ENCODE results near the gene VRTN.

VRTN gene

GRCh38 chr14:74308695-74309094 is 39.6 kb upstream of the VRTN start:
- Histone ChIP-seq H3K27me3 (no peaks in the 10 kb centered on the region), H3K4me3 (no peak overlapping the region), H3K4me1 (peaks cover 0 to 3% (median 0%) of the 10 kb centered on the region in 4 donors), H3K27ac (no peak overlapping the region), H3K9me3 (no peaks in the 10 kb centered on the region), H3K36me3 (no peaks in the 10 kb centered on the region)
- intact Hi-C loops (cut with DNase I; ENCODE audit: low total_unique reads) = no loop called here
- DNase-seq = no peak
- no peak for TF ChIP-seq CTCF (IDR thresholded peaks at IDR 0.05)

GRCh38 chr14:74309125-74310022 is 38.9 kb upstream of the VRTN start:
- no peak for TF ChIP-seq CTCF (IDR thresholded peaks at IDR 0.05)
- no peaks in the 10 kb centered on the region for H3K9me3 ChIP-seq
- no peaks in the 10 kb centered on the region for H3K27me3 ChIP-seq

GRCh38 chr14:74312161-74312560 is 36.1 kb upstream of the VRTN start:
- Histone ChIP-seq H3K36me3 (no peaks in the 10 kb centered on the region), H3K27ac (no peak overlapping the region), H3K27me3 (peaks cover 0 to 2% of the 10 kb centered on the region in 2 donors), H3K4me1 (no peaks in the 10 kb centered on the region), H3K4me3 (no peak overlapping the region), H3K9me3 (no peaks in the 10 kb centered on the region)
- intact Hi-C loops (cut with DNase I; ENCODE audit: low total_unique reads) = no loop called here
- no peak for TF ChIP-seq CTCF (IDR thresholded peaks at IDR 0.05)
- DNase-seq = no peak

More at GRCh38 chr14:74309125-74310022, 38.9 kb upstream of the VRTN start:
- Histone ChIP-seq H3K27ac (no peak overlapping the region), H3K4me1 (no peaks in the 10 kb centered on the region), H3K36me3 (no peaks in the 10 kb centered on the region), H3K4me3 (no peak overlapping the region)
- DNase-seq = no peak
- intact Hi-C loops (cut with DNase I; ENCODE audit: low total_unique reads) = no loop called here

GRCh38 chr14:74313601-74314000 is 34.7 kb upstream of the VRTN start:
- H3K4me3 ChIP-seq = no peak overlapping the region
- H3K27ac ChIP-seq = no peak overlapping the region
- DNase-seq = no peak
- H3K9me3 ChIP-seq = no peaks in the 10 kb centered on the region
- intact Hi-C loops (cut with DNase I; ENCODE audit: low total_unique reads) = no loop called here
- no peak for TF ChIP-seq CTCF (IDR thresholded peaks at IDR 0.05)
- peaks cover 0 to 2% of the 10 kb centered on the region in 2 donors for H3K27me3 ChIP-seq
- no peaks in the 10 kb centered on the region for H3K4me1 ChIP-seq
- H3K36me3 ChIP-seq = no peaks in the 10 kb centered on the region

GRCh38 chr14:74314576-74314975 is 33.7 kb upstream of the VRTN start:
- DNase-seq = no peak

More at GRCh38 chr14:74314576-74314975, 33.7 kb upstream of the VRTN start:
- Histone ChIP-seq H3K27ac (no peak overlapping the region), H3K4me3 (no peak overlapping the region), H3K4me1 (no peaks in the 10 kb centered on the region), H3K9me3 (no peaks in the 10 kb centered on the region), H3K36me3 (no peaks in the 10 kb centered on the region), H3K27me3 (peaks cover 0 to 2% of the 10 kb centered on the region in 2 donors)
- intact Hi-C loops (cut with DNase I; ENCODE audit: low total_unique reads) = no loop called here
- no peak for TF ChIP-seq CTCF (IDR thresholded peaks at IDR 0.05)
